A673 (cell line): ENCODE measurements around the gene TAAR2. TPM values are rescaled to one million over a fixed set of nuclear protein-coding genes. Genes with fewer than 3 reads are reported as not detected.

ENCODE experiments used
- BruUV-seq: library from RNA; stranded (reverse); fragments of 400-500 nt; replicated peaks from 2 replicates; lab custom pipeline; 2021; lab: Mats Ljungman, UMichigan
- CTCF ChIA-PET: fragments of 300-600 bp; sonication (Branson Sonifier 250); formaldehyde crosslinking; loops from one replicate; lab custom pipeline; 2022; ENCODE audit warnings: antibody characterized with exemption; lab: Charles Lee
- POLR2A ChIA-PET: fragments of 300-600 bp; sonication (Branson Sonifier 250); formaldehyde crosslinking; loops from one replicate; lab custom pipeline; 2022; ENCODE audit warnings: antibody characterized with exemption; ENCODE audit not compliant: low non-redundant PET; lab: Charles Lee
- DNase-seq: peaks from one replicate; pipeline ENCODE4 v3.0.0-alpha.2; 2015; ENCODE audit warnings: low spot score
- H3K27ac ChIP-seq: fragments of 200-600 bp; sonication (generic); 2 replicates; pipeline ENCODE4 v1.5.1; 2016; ENCODE audit warnings: mixed run types, low read depth, mild to moderate bottlenecking, mixed read lengths, antibody characterized with exemption, low read length; ENCODE audit not compliant: poor library complexity, severe bottlenecking
- H3K27me3 ChIP-seq: fragments of 200-600 bp; sonication (generic); replicated peaks from 2 replicates; pipeline ENCODE4 v1.6.1; 2017; ENCODE audit warnings: mixed run types, low read depth, mild to moderate bottlenecking, mixed read lengths, antibody characterized with exemption, low read length; ENCODE audit not compliant: insufficient read depth, poor library complexity
- H3K36me3 ChIP-seq: fragments of 200-600 bp; sonication (generic); 2 replicates; pipeline ENCODE4 v1.6.1; 2016; ENCODE audit warnings: mixed run types, mild to moderate bottlenecking, mixed read lengths, antibody characterized with exemption, low read length; ENCODE audit not compliant: insufficient read depth, poor library complexity, severe bottlenecking
- H3K4me1 ChIP-seq: fragments of 200-600 bp; sonication (generic); 2 replicates; pipeline ENCODE4 v1.6.1; 2017; ENCODE audit warnings: mixed run types, mild to moderate bottlenecking, mixed read lengths, antibody characterized with exemption, low read length; ENCODE audit not compliant: insufficient read depth, poor library complexity, severe bottlenecking
- H3K4me3 ChIP-seq: fragments of 200-600 bp; sonication (generic); 2 replicates; pipeline ENCODE4 v1.5.1; 2016; ENCODE audit warnings: low read depth, mixed run types, mild to moderate bottlenecking, mixed read lengths, low read length; ENCODE audit not compliant: poor library complexity, severe bottlenecking
- H3K9me3 ChIP-seq: fragments of 200-600 bp; sonication (generic); 2 replicates; pipeline ENCODE4 v1.6.1; 2016; ENCODE audit warnings: mixed run types, low read depth, mild to moderate bottlenecking, mixed read lengths, antibody characterized with exemption, low read length; ENCODE audit not compliant: poor library complexity, severe bottlenecking
- EZH2 ChIP-seq: fragments of 200-600 bp; sonication (generic); IDR thresholded peaks from 2 replicates; pipeline ENCODE4 v1.6.1; 2017; ENCODE audit warnings: borderline replicate concordance, low read depth, mild to moderate bottlenecking, mixed read lengths, antibody characterized with exemption, low read length; ENCODE audit not compliant: poor library complexity, severe bottlenecking
- intact Hi-C: fragments of 100-400 bp; cut with micrococcal nuclease; formaldehyde crosslinking; loops from one replicate; pipeline ENCODE4 v1.10.0; 2022; ENCODE audit not compliant: unreplicated experiment
- total RNA-seq: library from RNA; stranded (reverse); gene quantifications from 2 replicates; pipeline ENCODE4 v1.2.3, GENCODE V29; 2021
- TF ChIP-seq, protein P1 (sequence below): fragments of 300-800, 200-600 bp; sonication (generic); conservative IDR thresholded peaks from 2 replicates; pipeline ENCODE4 v1.5.1; 2017; ENCODE audit warnings: low read depth, mild to moderate bottlenecking, antibody characterized with exemption, low read length, moderate library complexity, mixed read lengths

The TAAR2 gene
- total RNA-seq, 1 experiment from 2014 or later = not detected

DNA sequence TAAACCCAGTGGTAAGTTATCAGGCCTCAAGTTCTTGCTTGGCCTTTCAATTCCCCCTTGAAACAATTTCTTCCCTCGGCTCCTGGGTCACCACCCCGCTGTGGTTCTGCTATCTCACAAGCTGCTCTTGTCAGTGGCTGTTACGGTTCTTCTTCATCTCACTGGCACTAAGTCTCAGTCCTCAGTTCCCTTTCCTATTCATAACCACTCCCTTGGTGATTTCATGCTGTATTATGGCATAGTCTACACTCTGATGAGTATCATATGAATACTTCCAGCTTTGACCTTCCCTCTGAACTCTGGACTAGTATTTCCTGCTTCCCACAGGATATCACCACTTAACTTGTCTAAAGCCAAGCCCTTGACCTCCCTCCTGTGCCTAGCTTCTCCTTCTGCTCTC, 27.0 kb upstream of the TAAR2 start:
- ChIA-PET CTCF (no interaction called here), POLR2A (interaction anchor here (0.5 kb wide), 1 partner anchor 41 kb away, joined by 3 read pairs; no protein-coding TSS in a partner anchor)
- H3K4me3 ChIP-seq = no peak overlapping the region
- intact Hi-C loops = no loop called here
- no peak overlapping the region for H3K27ac ChIP-seq
- TF ChIP-seq, protein P1, sequence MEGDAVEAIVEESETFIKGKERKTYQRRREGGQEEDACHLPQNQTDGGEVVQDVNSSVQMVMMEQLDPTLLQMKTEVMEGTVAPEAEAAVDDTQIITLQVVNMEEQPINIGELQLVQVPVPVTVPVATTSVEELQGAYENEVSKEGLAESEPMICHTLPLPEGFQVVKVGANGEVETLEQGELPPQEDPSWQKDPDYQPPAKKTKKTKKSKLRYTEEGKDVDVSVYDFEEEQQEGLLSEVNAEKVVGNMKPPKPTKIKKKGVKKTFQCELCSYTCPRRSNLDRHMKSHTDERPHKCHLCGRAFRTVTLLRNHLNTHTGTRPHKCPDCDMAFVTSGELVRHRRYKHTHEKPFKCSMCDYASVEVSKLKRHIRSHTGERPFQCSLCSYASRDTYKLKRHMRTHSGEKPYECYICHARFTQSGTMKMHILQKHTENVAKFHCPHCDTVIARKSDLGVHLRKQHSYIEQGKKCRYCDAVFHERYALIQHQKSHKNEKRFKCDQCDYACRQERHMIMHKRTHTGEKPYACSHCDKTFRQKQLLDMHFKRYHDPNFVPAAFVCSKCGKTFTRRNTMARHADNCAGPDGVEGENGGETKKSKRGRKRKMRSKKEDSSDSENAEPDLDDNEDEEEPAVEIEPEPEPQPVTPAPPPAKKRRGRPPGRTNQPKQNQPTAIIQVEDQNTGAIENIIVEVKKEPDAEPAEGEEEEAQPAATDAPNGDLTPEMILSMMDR = no peak
- TF ChIP-seq EZH2 = no peak
- H3K27me3 ChIP-seq = peaks cover 34% of the 10 kb centered on the region
- BruUV-seq = no TSS peak
- no peak for DNase-seq
- H3K9me3 ChIP-seq = no peaks in the 10 kb centered on the region
- no peaks in the 10 kb centered on the region for H3K36me3 ChIP-seq
- H3K4me1 ChIP-seq = no peaks in the 10 kb centered on the region

DNA sequence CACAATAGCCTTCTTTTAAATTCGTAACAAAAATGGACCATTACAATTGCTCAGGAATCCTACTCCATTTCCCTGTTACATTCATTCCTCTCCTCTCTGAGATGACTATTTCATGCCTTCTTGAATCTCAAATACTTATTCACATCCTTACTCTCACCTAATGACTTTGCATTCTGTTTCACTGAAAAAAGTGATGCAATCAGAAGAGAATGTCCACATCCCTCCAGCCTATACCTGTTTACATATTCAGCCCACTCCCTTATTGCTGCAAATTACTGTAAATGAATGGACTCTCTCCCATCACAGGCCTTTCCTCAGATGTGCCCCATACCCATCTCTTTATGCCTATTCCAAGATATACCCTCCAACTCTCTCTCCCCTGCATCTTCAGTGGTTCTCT, 26.4 kb upstream of the TAAR2 start:
- BruUV-seq = no TSS peak
- Histone ChIP-seq H3K9me3 (no peaks in the 10 kb centered on the region), H3K27me3 (peaks cover 31% of the 10 kb centered on the region), H3K36me3 (no peaks in the 10 kb centered on the region), H3K4me1 (no peaks in the 10 kb centered on the region), H3K27ac (no peak overlapping the region), H3K4me3 (no peak overlapping the region)
- ChIA-PET CTCF (no interaction called here), POLR2A (no interaction called here)
- TF ChIP-seq EZH2 = no peak
- TF ChIP-seq, protein P1 = no peak
- no peak for DNase-seq
- intact Hi-C loops = no loop called here

DNA sequence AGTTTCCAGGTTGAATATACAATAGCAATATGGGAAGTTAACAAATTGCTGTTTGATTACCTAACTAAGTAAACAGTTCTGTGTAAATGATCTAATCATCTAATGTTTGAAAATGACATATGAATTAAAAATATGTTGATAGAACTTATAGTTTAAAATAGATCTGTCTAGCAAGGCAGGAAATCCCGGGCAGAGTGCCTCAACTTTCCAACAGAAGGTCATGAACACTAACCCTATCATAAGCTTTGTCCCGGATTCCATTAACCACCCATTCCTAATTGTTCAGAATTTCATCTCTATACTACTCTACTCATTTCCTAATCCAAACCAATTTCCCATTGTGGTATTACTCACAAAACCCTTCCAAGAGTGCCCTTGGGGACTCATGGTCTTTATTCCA, 24.8 kb upstream of the TAAR2 start:
- no TSS peak for BruUV-seq
- CTCF ChIA-PET = no interaction called here
- no peak for DNase-seq
- no peaks in the 10 kb centered on the region for H3K36me3 ChIP-seq
- no peak for TF ChIP-seq EZH2
- TF ChIP-seq, protein P1 = no peak
- peaks cover 17% of the 10 kb centered on the region for H3K27me3 ChIP-seq
- no peaks in the 10 kb centered on the region for H3K9me3 ChIP-seq
- no peak overlapping the region for H3K4me3 ChIP-seq
- no peaks in the 10 kb centered on the region for H3K4me1 ChIP-seq
- intact Hi-C loops = no loop called here
- H3K27ac ChIP-seq = no peak overlapping the region
- POLR2A ChIA-PET = no interaction called here
